Stimulated activated CD8-positive, alpha-beta memory T cell treated with anti-CD3 and anti-CD28 coated beads, Interleukin-12 subunit alpha, Interleukin-12 subunit beta, amount 100 ng/mL, for 1 hour (primary cell): ENCODE measurements around the gene GRM8.

Experiments used
- DNase-seq: peaks from one replicate; pipeline ENCODE4 v3.0.0-alpha.2; 2020; ENCODE audit warnings: low read depth

Gene GRM8

DNA sequence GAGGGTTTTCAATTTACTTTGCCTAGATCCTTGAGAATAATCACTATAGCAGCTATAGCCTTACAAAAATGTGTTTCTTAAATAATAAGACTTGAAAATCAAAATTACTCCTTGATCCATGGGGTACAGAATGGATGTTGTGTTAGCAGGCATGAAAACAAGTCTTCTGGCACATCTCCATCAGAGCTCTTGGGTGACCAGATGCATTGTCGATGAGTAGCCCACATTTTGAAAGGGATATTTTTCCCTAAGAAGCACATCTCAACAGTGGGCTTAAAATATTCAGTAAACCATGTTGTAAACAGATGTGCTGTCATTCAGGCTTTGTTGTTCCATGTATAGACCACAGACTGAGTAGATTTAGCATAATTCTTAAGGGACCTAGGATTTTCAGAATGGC lies 827.8 kb downstream of the GRM8 start:
- no peak for DNase-seq

DNA sequence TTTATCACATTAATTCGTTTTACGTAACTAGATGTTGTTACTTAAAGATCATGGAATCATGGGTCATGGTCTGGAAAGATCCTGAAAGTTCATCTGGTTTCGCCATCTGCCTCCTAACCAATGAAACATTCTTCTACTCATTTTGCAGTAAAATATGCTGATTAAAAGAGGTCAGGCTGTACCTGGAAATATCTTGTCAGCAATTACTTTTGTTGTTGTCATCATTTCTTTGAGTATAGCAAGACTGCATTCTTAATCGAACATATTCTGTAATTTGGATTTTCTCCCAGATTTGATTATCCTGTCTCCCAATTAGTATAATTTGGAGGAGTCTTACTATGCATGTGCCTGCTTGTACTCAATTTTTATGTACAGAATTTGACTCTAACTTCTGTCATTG lies 833.7 kb downstream of the GRM8 start:
- DNase-seq: no peak

DNA sequence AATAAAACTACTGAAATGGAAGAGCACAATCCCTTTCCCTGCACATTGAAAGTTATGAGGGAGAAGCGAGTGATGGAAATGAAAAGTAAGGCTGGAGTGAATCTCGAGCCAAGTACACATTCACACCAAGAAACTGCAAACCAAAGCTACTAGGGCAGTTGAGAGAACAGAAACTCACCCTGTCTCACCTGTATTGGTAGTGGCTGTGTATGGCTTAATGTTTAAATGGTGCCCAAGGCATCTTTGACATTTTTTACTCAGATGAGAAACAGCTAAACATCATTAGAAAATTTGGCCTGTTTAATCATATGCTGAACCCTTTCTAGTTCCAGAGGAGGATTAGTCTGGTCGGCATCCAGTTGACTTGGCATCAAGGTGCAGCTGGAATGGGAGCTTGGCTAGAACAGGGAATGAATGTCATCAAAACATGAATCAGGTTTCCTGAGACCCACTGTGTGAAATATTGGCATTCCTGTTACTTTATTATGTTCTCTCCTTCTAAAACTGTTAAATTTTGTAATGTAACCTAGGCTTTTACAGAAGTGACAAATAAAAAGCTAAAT lies 840.8 kb downstream of the GRM8 start:
- DNase-seq: no peak

DNA sequence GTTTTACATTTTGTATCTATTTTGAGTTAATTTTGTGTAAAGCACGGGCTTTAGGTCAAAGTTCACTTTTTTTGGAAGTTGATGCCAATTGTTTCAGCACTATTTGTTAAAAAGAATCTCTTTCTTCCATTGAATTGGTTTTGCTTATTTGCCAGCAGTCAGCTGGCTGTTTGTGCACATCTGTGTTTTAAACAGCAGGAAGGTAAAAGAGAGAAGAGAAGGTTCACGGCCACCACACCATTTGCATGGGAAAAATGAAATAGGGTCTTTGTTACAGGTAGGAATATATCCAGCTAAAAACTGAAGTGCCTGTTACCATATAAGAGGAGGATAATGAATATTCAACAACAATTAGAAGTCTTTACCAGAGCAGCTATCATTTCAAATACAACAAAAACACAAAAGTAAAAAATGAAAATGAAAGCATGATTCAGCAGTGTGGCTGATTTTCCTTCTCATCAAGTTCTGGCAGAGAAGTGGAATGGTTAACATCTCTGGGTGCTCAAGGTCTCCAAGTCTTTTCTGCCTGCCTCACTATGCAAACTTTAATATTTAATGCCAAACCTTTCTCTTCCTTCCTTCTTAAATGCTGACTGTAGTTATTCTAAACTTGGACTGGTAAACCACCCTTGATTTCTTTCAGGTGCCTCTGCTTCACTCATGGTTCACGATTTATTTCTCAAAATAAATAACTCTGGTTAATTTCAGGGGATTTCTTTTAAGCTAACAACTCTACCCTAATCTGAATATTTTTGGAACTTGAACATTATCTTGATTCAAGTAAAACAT lies 841.5 kb downstream of the GRM8 start:
- DNase-seq: no peak

DNA sequence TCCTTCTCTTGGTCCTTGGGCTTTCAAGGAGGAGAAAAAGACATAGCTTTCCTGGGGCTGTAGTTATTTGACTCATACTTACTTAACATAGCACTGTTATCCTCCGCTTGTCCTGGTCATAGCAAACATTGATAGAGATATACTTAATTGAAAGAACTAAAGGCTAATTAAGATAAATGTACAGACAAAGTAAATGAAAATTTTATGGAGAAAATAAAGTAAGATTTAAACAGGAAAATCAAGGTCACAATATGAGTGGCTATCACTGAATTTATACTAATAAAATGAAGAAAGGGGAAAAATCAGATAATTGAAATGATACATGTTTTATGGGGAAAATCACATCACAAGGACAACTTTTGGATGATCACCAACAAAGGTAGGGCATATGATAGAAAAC lies 849.7 kb downstream of the GRM8 start:
- no peak for DNase-seq

DNA sequence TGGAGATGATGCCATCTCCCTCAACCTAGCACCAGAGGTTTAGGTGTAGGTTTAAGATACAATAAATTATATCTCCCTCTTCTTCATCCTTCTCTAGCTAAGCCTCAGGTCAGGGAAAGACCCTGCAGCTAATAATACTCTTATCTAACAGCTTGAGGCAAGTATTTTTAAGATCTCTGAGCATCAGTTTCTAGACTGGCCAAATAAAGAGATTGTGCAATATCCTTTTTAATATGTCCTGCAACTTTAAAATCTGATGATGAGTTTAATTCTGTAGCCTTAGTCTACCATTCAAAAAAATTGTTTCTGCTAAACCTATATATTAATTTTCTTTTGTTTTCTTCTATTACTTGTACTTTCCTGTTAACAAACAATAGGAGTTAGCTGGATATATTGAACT lies 850.8 kb downstream of the GRM8 start:
- DNase-seq: no peak

DNA sequence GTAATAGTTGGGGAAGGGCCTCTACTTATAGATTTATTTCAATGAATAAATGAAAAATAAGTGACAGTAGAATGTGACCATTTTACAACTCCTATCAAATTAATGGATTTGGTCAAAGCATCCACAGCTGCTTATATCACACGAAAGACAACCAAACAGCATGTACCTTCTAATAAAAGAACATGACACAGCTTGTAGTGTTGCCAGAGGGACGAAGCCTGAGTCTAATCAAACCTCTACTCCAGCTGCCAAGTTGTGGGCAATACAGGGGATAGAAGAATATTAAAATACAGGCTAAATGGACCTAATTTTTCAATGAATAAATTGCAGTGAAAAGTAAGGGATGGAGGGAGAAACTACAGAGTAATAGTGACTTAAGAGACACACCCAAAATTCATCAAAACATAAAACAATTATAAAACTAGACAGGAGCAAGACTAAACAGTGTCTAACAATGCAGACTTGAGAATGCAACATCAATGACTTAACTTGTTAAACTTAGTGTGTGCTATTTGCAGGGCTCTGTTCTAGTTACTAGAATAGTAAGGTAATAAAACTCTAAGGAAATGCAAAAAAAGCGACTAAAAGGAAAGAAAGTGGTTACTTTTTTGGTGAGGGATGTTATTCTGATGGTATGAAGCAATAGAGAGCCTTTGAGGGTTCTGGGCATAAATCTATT lies 853.8 kb downstream of the GRM8 start:
- no peak for DNase-seq

DNA sequence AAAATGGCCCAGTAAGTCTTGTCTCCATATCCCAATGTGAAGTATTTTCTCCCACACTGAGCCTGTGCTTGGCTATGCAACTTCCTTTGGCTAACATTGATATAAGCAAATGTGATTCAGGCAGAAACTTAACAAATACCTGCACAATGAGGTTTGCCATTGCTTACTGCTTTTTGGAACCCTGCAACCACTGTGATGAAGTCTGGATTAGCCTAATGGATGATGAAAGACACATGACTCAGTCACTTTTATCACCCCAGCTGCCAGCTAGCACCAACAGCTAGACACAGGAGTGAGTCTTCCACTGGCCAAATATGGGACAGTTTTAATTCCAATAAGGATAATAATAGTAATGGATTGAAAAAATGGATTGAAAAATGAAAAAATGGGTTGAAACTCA lies 854.5 kb downstream of the GRM8 start:
- no peak for DNase-seq

DNA sequence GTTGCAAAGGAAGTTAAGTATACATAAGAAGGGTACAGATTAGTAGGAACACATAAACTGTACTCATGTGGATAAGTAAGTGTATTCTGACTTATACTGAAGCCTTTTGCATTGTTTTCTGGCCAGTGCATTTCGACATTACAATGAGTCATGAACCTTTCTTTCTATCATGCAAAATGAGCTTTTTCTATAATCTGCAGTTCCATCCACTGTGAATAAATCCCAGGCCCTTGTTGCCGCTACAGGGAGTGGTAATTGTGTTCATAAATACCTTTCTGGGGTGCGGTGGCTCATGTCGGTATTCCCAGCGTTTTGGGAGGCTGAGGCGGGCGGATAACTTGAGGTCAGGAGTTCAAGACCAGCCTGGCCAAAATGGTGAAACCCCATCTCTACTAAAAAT lies 858.3 kb downstream of the GRM8 start:
- DNase-seq: no peak
